Peyer's patch (tissue), 4 donors: ENCODE measurements around the gene ASB1.

Experiments used
- POLR2A ChIP-seq, 2 donors: fragments of 450-650 bp; IDR thresholded peaks; one replicate each; pipeline ENCODE4 v1.5.1; 2017; ENCODE audit warnings: antibody characterized with exemption in 2 of 2, mild to moderate bottlenecking in 2 of 2, moderate library complexity in 2 of 2
- TF ChIP-seq, protein P1 (sequence below), 6 experiments: fragments of 450-650 bp in 4 of 6; fragments of 200-600 bp in 2 of 6; sonication (generic) in 1 of 6; IDR thresholded peaks; one replicate each; pipeline ENCODE4 v1.5.1; 2017 to 2019; ENCODE audit warnings: antibody characterized with exemption in 6 of 6, mild to moderate bottlenecking in 3 of 6, moderate library complexity in 1 of 6

- TF ChIP-seq, protein P1, sequence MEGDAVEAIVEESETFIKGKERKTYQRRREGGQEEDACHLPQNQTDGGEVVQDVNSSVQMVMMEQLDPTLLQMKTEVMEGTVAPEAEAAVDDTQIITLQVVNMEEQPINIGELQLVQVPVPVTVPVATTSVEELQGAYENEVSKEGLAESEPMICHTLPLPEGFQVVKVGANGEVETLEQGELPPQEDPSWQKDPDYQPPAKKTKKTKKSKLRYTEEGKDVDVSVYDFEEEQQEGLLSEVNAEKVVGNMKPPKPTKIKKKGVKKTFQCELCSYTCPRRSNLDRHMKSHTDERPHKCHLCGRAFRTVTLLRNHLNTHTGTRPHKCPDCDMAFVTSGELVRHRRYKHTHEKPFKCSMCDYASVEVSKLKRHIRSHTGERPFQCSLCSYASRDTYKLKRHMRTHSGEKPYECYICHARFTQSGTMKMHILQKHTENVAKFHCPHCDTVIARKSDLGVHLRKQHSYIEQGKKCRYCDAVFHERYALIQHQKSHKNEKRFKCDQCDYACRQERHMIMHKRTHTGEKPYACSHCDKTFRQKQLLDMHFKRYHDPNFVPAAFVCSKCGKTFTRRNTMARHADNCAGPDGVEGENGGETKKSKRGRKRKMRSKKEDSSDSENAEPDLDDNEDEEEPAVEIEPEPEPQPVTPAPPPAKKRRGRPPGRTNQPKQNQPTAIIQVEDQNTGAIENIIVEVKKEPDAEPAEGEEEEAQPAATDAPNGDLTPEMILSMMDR (IDR thresholded peaks at IDR 0.05): no peak
- TF ChIP-seq POLR2A (IDR thresholded peaks at IDR 0.05): no peak
These were observed 4.1 kb downstream of the ASB1 start for GRCh38 chr2:238430781-238431180.
